ENCODE results near the gene SFI1.
A peak's percentile ranks its signal among the peaks of the same experiment; 100 is the strongest.

The SFI1 gene

GRCh38 chr22:31604137-31604705, 107.9 kb downstream of the SFI1 start:
- Histone ChIP-seq H3K23ac (ENCODE audit: low read length in 2 of 2) (peak overlapping the region in 1 of 2 experiments; percentile 89), H3K4ac (ENCODE audit: low read depth in 1 of 2, low read length in 2 of 2) (peak overlapping the region; percentile 62 to 81), H3K27me3 (ENCODE audit: control insufficient read depth in 1 of 2, insufficient read depth in 1 of 2, low read length in 2 of 2) (no peaks in the 10 kb centered on the region), H4K91ac (ENCODE audit: low read length) (peak overlapping the region; percentile 93), H2BK5ac (ENCODE audit: low read depth, low read length, poor library complexity, severe bottlenecking) (no peak overlapping the region), H2BK120ac (ENCODE audit: low read depth, low read length) (no peak overlapping the region), H3K27ac (ENCODE audit: low read length, poor library complexity, severe bottlenecking) (no peak overlapping the region), H3K36me3 (ENCODE audit: control insufficient read depth in 1 of 2, insufficient read depth in 2 of 2, low read depth in 1 of 2, low read length in 2 of 2) (peaks cover 14 to 26% of the 10 kb centered on the region in 2 experiments), H3K9me3 (ENCODE audit: control insufficient read depth, low read length) (no peaks in the 10 kb centered on the region), H2BK15ac (ENCODE audit: low read depth, poor library complexity, severe bottlenecking) (peak overlapping the region; percentile 92), H3K4me3 (ENCODE audit: insufficient read depth in 1 of 2, low read depth in 1 of 2, low read length in 2 of 2) (no peak overlapping the region), H3K79me1 (replicated peaks; ENCODE audit: low read length, poor library complexity, severe bottlenecking) (no peaks in the 10 kb centered on the region), H4K8ac (ENCODE audit: low read length) (peak overlapping the region; percentile 19), H3K4me2 (ENCODE audit: low read length, poor library complexity, severe bottlenecking) (no peak overlapping the region), H3K9ac (ENCODE audit: low read length) (no peak overlapping the region), H3K14ac (ENCODE audit: low read length in 2 of 2) (peak overlapping the region in 1 of 2 experiments; percentile 91), H2BK12ac (ENCODE audit: low read length in 2 of 2) (peak overlapping the region; percentile 85 to 99), H2AK5ac (ENCODE audit: low read length, severe bottlenecking) (peak overlapping the region; percentile 79), H2AFZ (ENCODE audit: low read depth, low read length) (no peak overlapping the region), H3K18ac (ENCODE audit: low read depth in 1 of 2, low read length in 2 of 2) (peak overlapping the region; percentile 48 to 95), H3K4me1 (ENCODE audit: control insufficient read depth, insufficient read depth, low read depth, low read length) (peaks cover 27% of the 10 kb centered on the region)
- no peak for DNase-seq
- 95% methylated on average over 13 of the region's 14 CpGs for WGBS

- DNase-seq = no peak
- H2BK12ac ChIP-seq (ENCODE audit: low read length in 2 of 2) = peak overlapping the region; percentile 85 to 99
- no peak overlapping the region for H2BK5ac ChIP-seq (ENCODE audit: low read depth, low read length, poor library complexity, severe bottlenecking)
- no peak overlapping the region for H2AK5ac ChIP-seq (ENCODE audit: low read length, severe bottlenecking)
- no peak overlapping the region for H3K4me3 ChIP-seq (ENCODE audit: insufficient read depth in 1 of 2, low read depth in 1 of 2, low read length in 2 of 2)
- H3K18ac ChIP-seq (ENCODE audit: low read depth in 1 of 2, low read length in 2 of 2) = peak overlapping the region; percentile 48 to 95
- H3K27me3 ChIP-seq (ENCODE audit: control insufficient read depth in 1 of 2, insufficient read depth in 1 of 2, low read length in 2 of 2) = no peaks in the 10 kb centered on the region
- no peak overlapping the region for H2AFZ ChIP-seq (ENCODE audit: low read depth, low read length)
- peaks cover 19 to 34% of the 10 kb centered on the region in 2 experiments for H3K36me3 ChIP-seq (ENCODE audit: control insufficient read depth in 1 of 2, insufficient read depth in 2 of 2, low read depth in 1 of 2, low read length in 2 of 2)
- peak overlapping the region; percentile 0 for H2BK15ac ChIP-seq (ENCODE audit: low read depth, poor library complexity, severe bottlenecking)
- H3K27ac ChIP-seq (ENCODE audit: low read length, poor library complexity, severe bottlenecking) = no peak overlapping the region
- peak overlapping the region in 1 of 2 experiments; percentile 89 for H3K23ac ChIP-seq (ENCODE audit: low read length in 2 of 2)
- H3K9ac ChIP-seq (ENCODE audit: low read length) = no peak overlapping the region
- H3K14ac ChIP-seq (ENCODE audit: low read length in 2 of 2) = peak overlapping the region in 1 of 2 experiments; percentile 41
- no peaks in the 10 kb centered on the region for H3K79me1 ChIP-seq (replicated peaks; ENCODE audit: low read length, poor library complexity, severe bottlenecking)
- peak overlapping the region; percentile 52 to 81 for H3K4ac ChIP-seq (ENCODE audit: low read depth in 1 of 2, low read length in 2 of 2)
- peaks cover 27% of the 10 kb centered on the region for H3K4me1 ChIP-seq (ENCODE audit: control insufficient read depth, insufficient read depth, low read depth, low read length)
- 91% methylated on average over 17 of the region's 17 CpGs for WGBS
- H3K4me2 ChIP-seq (ENCODE audit: low read length, poor library complexity, severe bottlenecking) = no peak overlapping the region
- peak overlapping the region; percentile 9 for H2BK120ac ChIP-seq (ENCODE audit: low read depth, low read length)
- no peaks in the 10 kb centered on the region for H3K9me3 ChIP-seq (ENCODE audit: control insufficient read depth, low read length)
- H4K8ac ChIP-seq (ENCODE audit: low read length) = no peak overlapping the region
- peak overlapping the region; percentile 93 for H4K91ac ChIP-seq (ENCODE audit: low read length)
Measured at GRCh38 chr22:31604746-31605705, 108.7 kb downstream of the SFI1 start.

GRCh38 chr22:31605851-31606585, 109.7 kb downstream of the SFI1 start:
- no peaks in the 10 kb centered on the region for H3K9me3 ChIP-seq (ENCODE audit: control insufficient read depth, low read length)
- H3K4me3 ChIP-seq (ENCODE audit: insufficient read depth in 1 of 2, low read depth in 1 of 2, low read length in 2 of 2) = no peak overlapping the region
- H2BK15ac ChIP-seq (ENCODE audit: low read depth, poor library complexity, severe bottlenecking) = peak overlapping the region; percentile 15
- H3K23ac ChIP-seq (ENCODE audit: low read length in 2 of 2) = no peak overlapping the region
- H3K4me1 ChIP-seq (ENCODE audit: control insufficient read depth, insufficient read depth, low read depth, low read length) = peaks cover 26% of the 10 kb centered on the region
- H3K4me2 ChIP-seq (ENCODE audit: low read length, poor library complexity, severe bottlenecking) = no peak overlapping the region
- no peak overlapping the region for H4K8ac ChIP-seq (ENCODE audit: low read length)
- no peak overlapping the region for H3K14ac ChIP-seq (ENCODE audit: low read length in 2 of 2)
- H2BK120ac ChIP-seq (ENCODE audit: low read depth, low read length) = no peak overlapping the region
- H3K27ac ChIP-seq (ENCODE audit: low read length, poor library complexity, severe bottlenecking) = no peak overlapping the region
- 97% methylated on average over 4 of the region's 9 CpGs for WGBS
- H4K91ac ChIP-seq (ENCODE audit: low read length) = peak overlapping the region; percentile 2
- H2BK5ac ChIP-seq (ENCODE audit: low read depth, low read length, poor library complexity, severe bottlenecking) = no peak overlapping the region
- DNase-seq = no peak
- no peaks in the 10 kb centered on the region for H3K79me1 ChIP-seq (replicated peaks; ENCODE audit: low read length, poor library complexity, severe bottlenecking)
- peaks cover 28 to 41% of the 10 kb centered on the region in 2 experiments for H3K36me3 ChIP-seq (ENCODE audit: control insufficient read depth in 1 of 2, insufficient read depth in 2 of 2, low read depth in 1 of 2, low read length in 2 of 2)
- H3K9ac ChIP-seq (ENCODE audit: low read length) = no peak overlapping the region
- no peak overlapping the region for H3K4ac ChIP-seq (ENCODE audit: low read depth in 1 of 2, low read length in 2 of 2)
- peak overlapping the region; percentile 0 to 13 for H3K18ac ChIP-seq (ENCODE audit: low read depth in 1 of 2, low read length in 2 of 2)
- peak overlapping the region in 1 of 2 experiments; percentile 10 for H2BK12ac ChIP-seq (ENCODE audit: low read length in 2 of 2)
- H2AFZ ChIP-seq (ENCODE audit: low read depth, low read length) = no peak overlapping the region
- no peak overlapping the region for H2AK5ac ChIP-seq (ENCODE audit: low read length, severe bottlenecking)
- no peaks in the 10 kb centered on the region for H3K27me3 ChIP-seq (ENCODE audit: control insufficient read depth in 1 of 2, insufficient read depth in 1 of 2, low read length in 2 of 2)
